Adrenal gland (tissue), 5 donors: Measurements from ENCODE around the gene CAMKMT.

Experiments used
- CTCF ChIP-seq, 6 experiments: fragments of 450-650 bp in 4 of 6; fragments of 200-600 bp in 2 of 6; sonication (generic) in 1 of 6; IDR thresholded peaks; 1 replicate in 5 of 6; 2 replicates in 1 of 6; pipeline versions ENCODE4 v1.5.1 to v1.8.0; 2016 to 2021; ENCODE audit warnings: antibody characterized with exemption in 6 of 6, mild to moderate bottlenecking in 2 of 6, moderate library complexity in 1 of 6
- POLR2A ChIP-seq, 2 donors: fragments of 450-650 bp; IDR thresholded peaks; one replicate each; pipeline ENCODE4 v1.6.1; 2017; ENCODE audit warnings: antibody characterized with exemption in 2 of 2, mild to moderate bottlenecking in 2 of 2, moderate library complexity in 1 of 2
- donor health status: DM: no; HTN: no; CAD: no.

DNA sequence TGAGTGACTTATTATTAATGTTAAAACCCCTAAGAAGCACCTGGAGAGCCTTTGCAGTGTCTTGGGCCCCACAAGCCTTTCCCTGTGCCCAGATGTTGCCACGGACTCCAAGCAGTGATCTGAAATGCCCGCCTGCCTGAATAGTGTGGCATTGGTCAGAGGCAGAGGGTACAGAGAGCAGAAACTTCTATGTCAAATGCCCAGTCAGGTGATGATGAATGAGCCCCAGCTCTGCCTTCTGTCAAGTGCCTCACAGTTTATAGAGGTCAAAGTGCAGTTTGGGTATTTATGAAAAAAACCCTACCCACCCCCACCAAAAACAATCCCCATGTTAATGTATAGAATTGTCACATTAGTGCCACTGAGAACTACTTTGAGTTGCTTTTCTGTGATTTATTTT is 409.8 kb downstream of the CAMKMT start:
- TF ChIP-seq CTCF (IDR thresholded peaks at IDR 0.05) (no peak), POLR2A (IDR thresholded peaks at IDR 0.05) (no peak)
